GM21717 (cell line): ENCODE measurements around the gene STRN3.
"Not testable (repeated sequence)": the region's sequence is repeated elsewhere in the genome, so short reads cannot be mapped to it uniquely, and the experiment has no call there.

Experiments used
- ATAC-seq: cut with Tn5 transposase; IDR thresholded peaks from one replicate; pipeline ENCODE4 v1.9.1; 2021; ENCODE audit warnings: mild to moderate bottlenecking, moderate library complexity; ENCODE audit not compliant: unreplicated experiment

STRN3 gene

GRCh38 chr14:31026077-31026449 lies at the start of gene STRN3:
TSS of gene STRN3 (minus strand) at chr14:31026379. CDS start at chr14:31026185, 194 bp downstream.
- no peak for ATAC-seq

DNA sequence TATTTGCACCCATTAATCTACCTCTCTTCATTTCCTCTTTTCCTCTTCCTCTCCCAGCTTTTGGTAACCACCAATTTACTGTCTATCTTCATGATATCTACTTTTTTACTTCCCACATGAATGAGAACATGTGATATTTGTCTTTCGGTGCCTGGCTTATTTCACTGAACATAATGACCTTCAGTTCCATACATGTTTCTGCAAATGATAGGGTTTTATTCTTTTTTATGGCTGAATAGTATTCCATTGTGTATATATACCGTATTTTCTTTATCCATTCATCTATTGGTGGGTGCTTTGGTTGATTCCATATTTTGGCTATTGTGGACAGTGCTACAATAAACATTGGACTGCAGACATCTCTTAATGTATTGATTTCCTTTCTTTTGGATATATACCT lies 49.0 kb upstream of the STRN3 start:
- ATAC-seq, result no peak

- ATAC-seq, result no peak
These were observed 45.0 kb upstream of the STRN3 start for GRCh38 chr14:31071151-31071550.

DNA sequence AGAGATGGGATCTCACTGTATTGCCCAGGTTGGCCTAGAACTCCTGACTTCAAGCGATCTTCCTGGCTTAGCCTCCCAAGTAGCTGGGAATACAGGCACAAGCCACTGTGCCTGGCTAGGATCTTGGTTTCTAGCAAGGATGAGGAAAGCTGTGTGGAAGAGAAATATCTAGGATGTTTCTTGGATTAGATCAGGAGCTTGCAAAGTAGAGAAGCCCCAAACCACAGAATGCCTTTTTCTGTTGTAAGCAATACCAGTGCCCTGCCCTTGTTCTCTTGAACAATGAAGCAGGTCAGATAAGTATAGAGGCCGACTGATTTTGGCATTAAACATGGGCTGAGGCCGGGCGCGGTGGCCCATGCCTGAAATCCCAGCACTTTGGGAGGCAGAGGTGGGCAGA lies 44.3 kb upstream of the STRN3 start:
- no peak for ATAC-seq

DNA sequence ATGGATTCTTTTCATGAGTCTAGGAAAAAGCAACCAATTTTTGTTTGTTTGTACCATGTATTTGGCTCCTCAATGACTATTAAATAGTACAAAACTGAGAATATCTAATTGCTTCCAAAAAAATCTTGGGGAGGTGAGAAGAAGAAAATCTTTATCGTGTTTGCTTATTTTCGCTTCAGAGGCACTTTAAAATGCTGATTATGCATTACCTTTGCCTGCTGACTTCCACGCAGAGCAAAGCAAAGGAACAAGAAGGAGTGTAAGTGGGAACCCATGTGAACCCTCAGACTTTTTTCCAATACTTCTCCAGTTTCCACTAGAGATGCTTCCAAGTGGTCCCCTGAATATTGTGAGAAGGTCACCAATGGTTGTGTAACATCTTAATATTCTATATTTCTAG lies 43.2 kb upstream of the STRN3 start:
- ATAC-seq, result no peak

- peak; percentile 68 for ATAC-seq
These were observed 42.1 kb upstream of the STRN3 start for GRCh38 chr14:31068235-31068634.

- not testable (repeated sequence) for ATAC-seq
These were observed 36.7 kb upstream of the STRN3 start for GRCh38 chr14:31062908-31063307.

DNA sequence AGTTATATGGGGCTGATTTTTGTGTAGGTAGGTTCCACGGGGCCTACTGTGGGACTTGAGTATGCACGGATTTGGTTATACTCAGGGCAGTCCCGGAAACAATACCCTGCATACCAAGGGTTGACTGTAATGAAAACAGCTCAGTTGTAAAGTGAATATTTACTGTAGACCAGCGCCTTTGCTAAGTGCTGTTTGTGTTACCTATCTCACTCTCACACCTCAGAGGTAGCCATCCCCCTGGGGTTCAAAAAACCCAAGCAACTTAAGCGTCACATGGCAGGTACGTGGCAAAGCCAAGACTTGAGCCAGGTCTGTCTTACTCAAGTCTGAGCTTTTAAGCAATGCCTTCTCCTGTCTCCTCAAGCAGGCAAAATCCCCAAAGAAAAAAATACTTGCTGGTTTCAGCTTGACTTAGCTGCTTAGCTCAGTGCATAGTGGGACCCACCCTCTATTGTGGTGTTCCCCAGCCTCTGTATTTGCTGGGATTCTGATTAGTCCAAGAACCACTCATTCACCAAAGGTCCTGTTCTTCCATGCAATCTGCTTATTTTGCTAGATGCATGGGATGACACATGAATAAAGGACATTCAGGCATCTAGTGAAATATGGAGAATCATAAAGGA lies 34.2 kb upstream of the STRN3 start:
- ATAC-seq, result no peak

DNA sequence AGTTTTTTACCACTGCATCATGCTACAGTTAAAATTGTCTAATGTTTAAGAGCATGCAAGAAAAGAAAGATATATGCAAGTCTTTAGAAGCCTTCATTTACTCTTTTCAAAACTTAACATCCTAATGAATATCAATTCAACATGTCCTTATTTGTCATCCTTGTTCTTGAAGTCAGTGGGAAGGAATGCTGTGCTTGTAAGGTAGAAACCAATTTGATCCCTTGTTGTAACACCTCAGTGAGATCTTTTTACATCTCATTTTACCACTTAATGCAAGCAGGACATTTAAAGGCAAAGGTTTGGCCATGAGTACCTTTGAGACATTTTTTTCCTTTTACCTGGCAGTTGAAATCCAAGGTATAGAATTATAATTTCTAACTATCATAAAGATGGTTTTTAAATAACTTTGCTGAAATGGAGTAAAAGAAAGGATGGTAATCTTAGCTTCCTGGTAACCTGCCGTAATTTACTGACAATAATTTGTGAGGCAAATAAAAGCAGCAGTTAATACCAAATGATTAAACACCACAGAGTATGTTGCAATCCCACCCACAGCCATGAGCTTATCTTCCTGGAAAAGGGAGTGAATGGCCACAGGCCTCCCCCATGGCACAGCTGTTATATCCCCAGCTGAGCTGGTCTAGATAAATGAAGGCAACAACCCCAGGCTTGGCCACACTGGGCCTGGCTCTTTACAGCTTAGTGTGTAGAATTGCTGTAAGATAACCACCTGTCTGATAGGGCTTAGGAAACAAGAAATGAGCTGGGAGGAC lies 33.2 kb upstream of the STRN3 start:
- ATAC-seq, result no peak

DNA sequence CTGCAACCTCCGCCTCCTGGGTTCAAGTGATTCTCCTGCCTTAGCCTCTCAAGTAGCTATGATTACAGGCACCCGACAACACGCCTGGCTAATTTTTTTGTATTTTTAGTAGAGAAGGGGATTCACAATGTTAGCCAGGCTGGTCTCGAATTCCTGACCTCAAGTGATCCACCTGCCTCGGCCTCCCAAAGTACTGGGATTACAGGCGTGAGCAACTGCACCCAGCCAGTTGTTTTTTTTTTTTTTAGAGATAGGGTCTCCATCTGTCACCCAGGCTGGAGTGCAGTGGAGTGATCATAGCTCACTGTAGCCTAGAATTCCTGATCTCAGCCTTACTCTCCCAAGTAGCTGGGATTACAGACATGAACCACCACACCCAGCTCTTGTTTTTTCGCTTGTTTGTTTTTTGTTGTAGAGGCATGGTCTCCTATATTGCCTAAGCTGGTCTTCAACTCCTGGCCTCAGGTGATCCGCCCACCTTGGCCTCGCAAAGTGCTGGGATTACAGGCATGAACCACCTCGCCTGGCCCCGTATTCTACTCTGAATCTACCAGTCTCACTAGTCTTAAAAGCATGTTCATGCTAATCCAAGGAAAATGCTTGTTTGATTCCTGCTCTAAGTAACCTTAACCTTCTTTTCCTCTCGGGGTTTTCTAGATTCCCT lies 31.7 kb upstream of the STRN3 start:
- ATAC-seq, result no peak

DNA sequence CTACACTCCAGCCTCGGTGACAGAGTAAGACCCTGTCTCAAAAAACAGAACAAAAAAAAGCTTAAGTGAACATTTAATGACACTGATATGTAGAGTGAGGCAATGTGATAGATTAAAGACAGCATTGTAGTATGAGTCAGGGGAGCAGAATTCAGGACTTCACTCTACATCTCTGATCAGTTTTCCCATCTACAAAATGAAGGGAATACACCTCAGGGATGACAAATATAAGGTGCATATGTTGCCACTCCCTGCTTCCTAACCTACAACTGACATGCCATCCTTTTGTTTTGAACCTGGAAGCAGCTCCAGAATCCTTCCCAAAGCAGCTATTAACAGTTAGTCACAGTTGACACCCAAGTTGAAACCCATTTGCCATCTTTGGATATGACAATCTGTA lies 30.9 kb upstream of the STRN3 start:
- ATAC-seq, result no peak

DNA sequence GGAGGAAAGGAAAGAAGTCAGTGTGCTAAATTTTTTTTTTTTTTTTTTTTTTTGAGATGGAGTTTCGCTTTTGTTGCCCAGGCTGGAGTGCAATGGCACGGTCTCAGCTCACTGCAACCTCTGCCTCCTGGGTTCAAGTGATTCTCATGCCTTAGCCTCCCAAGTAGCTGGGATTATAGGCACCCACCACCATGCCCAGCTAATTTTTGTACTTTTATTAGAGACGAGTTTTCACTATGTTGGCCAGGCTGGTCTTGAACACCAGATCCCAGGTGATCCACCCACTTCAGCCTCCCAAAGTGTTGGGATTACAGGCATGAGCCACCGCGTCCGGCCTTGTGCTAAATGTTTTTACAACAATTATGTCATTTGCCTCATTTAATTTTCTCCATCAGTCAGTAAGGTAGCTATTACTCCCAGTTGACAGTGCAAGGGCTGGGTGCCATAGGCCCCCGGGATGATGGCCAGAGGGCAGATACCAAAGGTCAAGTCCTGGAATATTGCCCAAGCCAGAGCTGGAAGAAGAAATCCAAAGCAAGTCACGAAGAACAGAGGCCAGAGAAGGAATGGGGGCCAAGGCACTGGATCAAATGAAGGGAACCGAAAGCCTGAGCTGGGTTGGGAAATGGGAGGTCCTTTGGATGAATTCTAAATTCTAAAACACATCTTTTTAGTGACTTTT lies 26.9 kb upstream of the STRN3 start:
- ATAC-seq, result not testable (repeated sequence)

DNA sequence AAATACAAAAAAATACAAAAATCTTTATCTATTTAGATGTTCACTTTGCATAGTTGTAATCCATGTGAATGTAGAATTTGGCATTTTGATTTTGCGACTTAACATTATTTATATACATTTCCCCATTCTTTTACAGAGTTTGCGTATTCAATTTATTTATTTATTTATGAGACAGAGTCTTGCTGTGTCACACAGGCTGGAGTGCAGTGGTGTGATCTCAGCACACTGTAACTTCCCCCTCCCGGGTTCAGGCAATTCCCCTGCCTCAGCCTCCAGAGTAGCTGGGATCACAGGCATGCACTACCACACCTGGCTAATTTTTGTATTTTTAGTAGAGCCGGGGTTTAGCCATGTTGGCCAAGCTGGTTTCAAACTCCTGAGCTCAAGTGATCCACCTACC lies 25.3 kb upstream of the STRN3 start:
- no peak for ATAC-seq

DNA sequence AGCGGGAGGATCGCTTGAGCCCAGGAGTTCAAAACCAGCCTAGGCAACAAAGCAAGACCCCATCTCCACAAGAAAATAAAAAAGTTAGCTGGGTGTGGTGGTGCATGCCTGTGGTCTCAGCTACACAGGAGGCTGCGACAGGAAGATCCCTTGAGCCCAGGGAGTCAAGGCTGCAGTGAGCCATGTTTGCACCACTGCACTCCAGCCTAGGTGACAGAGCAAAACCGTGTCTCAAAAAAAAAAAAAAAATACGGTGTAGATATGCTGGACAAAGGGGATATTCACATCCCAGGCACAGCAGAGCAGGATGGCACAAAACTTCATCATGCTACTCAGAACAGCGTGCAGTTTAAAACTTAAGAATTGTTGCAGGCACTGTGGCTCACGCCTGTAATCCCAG lies 24.8 kb upstream of the STRN3 start:
- ATAC-seq, result no peak

DNA sequence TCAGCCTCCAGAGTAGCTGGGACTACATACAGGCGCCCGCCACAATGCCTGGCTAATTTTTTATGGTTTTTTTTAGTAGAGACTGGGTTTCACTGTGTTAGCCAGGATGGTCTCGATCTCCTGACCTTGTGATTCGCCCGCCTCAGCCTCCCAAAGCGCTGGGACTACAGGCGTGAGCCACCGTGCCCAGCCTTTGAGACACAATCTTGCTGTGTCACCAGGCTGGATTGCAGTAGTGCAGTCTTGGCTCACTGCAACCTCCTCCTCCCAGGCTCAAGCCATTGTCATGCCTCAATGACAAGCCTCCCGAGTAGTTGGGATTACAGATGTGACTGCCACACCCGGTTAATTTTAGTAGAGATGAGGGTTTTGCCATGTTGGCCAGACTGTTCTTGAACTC lies 21.3 kb upstream of the STRN3 start:
- ATAC-seq, result no peak

GRCh38 chr14:31045501-31046080 lies 19.4 kb upstream of the STRN3 start:
- ATAC-seq, result no peak

DNA sequence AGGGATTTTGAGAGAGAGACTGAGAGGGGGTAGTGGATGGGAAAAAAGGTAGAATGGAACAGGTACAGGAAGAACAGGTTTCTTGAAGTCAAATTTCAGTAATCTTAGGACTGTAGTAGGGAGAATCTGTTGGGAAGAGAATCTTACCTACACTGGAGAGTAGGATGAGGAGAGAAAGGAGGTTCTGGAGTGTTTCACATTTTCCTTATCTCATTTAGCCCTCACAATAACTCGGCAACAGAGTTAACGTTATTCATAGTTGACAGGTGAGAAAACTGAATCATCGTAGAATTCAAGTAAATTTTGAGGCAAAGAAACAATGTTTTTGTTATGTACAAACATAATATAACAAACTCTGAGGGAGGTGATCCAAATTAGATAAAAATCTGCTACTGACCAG lies 17.2 kb upstream of the STRN3 start:
- no peak for ATAC-seq

- ATAC-seq, result not testable (repeated sequence)
These were observed 16.7 kb upstream of the STRN3 start for GRCh38 chr14:31042893-31043292.

GRCh38 chr14:31042300-31042699 lies 16.1 kb upstream of the STRN3 start:
- no peak for ATAC-seq

DNA sequence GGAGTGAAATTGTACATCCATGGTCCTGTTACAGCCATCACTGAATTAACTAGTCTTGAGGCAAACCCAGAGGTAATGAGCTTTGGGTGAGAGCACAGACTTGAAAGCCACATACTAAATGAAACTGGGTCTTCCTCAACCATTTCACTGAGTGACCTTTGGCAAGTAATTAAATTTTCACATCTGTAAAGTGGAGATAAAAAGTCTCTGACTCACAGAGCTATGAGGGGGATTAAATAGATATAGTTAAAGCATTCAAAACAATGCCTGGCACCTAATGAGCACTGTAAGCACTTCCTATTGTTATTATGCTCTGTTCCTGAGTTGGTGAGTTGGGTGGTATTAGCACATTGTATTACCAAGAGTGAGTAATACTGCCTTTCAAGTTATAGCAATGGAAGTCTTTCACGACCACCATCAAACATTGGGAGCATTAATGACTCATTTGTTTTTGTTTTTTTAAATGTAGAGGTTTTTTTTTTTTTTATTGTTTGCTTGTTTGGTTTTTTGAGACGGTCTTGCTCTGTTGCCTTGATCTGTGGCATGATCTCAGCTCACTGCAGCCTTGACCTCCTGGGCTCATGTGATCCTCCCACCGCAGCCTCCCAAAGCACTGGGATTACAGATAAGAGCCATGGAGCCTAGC lies 12.5 kb upstream of the STRN3 start:
- no peak for ATAC-seq
